NCI-H187 treated with DMSO at 0.1 percent for 48 hours (cell line): Measurements from ENCODE around the gene ATP8B1.
"Not testable (repeated sequence)": the region's sequence is repeated elsewhere in the genome, so short reads cannot be mapped to it uniquely, and the experiment has no call there.

Source experiments
- DNase-seq: peaks from one replicate; lab custom pipeline; 2025; lab: John Stamatoyannopoulos, UW

ATP8B1 gene

DNA sequence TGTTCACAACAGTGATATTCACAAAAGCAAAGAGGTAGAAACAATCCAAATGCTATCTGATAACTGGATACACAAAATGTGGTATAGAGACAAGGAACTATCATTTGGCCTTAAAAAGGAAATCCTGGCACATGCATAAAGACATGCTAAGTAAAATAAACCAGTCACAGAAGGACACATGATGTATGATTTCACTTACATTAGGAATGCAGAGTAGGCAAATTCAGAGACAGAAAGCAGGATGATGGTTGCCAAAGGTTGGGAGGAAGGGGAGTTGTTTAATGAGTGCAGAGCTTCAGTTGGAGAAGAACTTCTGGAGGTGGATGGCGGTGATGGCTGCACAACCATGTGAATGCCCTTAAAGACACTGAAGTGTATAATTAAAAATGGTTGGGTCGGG, 38.1 kb downstream of the ATP8B1 start:
- DNase-seq = no peak

DNA sequence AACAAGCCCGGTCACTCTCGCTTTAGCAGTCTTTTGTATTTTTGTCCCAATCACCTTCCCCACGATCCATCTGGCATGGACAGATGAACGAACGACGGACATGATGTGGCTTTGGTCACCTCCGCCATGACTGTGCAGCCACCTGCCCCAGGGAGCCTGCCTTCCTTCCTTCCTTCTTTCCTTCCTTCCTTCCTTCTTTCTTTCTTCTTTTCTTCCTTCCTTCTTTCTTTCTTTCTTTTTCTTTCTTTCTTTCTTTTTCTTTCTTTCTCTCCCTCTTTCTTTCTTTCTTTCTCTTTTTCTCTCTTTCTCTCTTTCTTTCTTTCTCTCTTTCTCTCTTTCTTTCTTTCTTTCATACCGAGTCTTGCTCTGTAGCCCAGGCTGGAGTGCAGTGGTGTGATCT, 39.0 kb downstream of the ATP8B1 start:
- DNase-seq = no peak

DNA sequence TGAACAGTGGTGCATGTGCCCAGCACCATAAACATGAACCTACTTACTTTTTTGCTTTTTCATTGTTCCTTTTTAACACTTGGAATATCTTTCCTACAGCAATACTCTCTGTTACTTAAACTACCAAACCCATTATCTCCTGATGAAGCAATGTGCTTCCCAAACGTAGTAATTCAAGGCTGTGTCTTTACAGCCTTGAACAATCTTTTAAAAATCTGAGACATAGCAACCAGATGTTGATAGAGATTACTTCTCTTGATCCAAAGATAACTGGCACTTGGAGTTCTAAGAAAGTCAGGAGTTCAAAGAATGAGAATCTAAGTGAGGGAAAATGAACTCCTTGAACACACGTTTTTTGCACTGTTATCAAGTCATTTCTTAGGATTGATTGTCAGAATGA, 40.4 kb downstream of the ATP8B1 start:
- no peak for DNase-seq

GRCh38 chr18:57759650-57760049, 43.5 kb downstream of the ATP8B1 start:
- no peak for DNase-seq

DNA sequence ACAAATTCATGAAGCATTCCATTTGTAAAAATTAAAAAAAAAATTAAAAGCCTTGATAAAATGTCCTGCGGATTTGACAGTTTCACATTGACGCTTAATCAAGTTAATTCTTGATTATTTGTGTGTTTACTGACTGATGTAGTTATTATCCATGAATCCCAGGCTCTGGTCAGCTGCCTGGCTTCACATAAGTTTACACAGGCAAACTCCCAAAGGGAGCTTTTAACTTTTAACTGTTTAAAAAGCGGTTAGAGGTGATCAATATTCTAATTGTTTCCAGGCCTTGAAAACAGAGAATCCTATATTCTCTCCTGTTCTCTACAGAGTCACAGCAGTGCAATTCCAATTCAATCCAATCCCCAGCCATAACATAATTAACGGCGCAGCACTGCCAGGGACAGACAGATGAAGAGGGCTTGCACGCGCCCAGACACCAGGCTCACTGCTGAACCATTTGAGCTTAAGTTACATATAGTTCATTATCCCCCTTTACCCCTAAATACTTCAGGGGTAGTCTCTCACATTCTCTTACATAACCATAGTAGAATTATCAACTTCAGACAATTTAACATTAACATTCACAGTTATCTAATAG, 47.5 kb downstream of the ATP8B1 start:
- DNase-seq = no peak

- DNase-seq = no peak
These were observed 48.4 kb downstream of the ATP8B1 start for GRCh38 chr18:57754577-57755338.

- DNase-seq = no peak
These were observed 50.1 kb downstream of the ATP8B1 start for GRCh38 chr18:57753063-57753462.

DNA sequence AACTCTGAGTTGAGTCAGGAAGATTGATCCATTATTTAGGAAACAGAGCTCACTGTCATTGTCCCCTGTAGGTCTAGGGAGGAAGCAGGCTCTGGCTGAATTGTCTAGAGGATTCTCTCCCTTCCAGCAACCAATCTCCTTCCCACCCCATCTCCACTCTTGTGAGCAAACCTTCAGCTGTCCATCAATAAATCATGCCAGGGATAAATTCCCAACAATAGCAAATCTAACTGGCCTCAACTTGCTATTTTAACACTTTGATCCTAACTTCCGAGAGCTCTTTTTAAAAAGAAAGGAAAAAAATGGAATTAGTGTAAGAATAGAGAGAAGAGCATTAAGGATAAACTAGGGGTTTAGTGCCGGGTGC, 53.5 kb downstream of the ATP8B1 start:
- no peak for DNase-seq

DNA sequence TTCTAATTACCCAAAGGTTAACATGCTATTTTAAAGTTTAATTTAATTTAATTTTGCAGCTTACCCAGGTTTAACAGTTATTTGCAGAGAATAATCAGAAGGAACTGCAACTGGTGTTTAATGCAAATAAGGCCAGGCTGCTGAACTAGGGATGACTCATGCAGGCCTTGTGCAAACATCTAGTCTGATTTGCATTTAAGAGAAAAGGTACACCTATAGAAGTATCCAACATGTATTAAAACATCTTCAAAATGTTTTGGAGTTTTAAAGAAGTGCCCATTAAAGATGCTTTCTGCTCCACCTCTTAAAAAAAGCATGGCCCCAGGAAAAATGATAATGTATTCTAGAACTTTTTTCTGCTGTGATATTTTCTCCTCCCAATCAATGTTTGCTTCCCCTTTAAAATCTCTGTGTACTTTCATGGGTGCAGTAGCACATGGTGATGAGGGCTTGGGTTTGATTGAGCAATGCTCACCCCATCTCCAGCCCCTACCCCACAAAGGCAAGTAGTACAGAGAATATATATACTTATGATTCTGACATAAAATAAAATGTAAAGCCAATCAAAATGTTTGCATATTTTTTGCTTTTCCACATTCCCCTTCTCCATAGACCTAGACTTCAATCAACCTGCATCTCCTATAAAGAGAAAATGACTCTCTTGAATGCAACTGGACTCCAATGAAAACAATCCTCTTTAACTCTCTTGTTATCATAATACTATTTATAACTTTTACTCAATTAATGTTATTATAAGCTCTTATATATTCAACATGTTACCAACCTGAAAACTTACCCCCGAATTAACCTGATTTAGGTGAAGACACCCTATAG, 54.1 kb downstream of the ATP8B1 start:
- no peak for DNase-seq

- no peak for DNase-seq
These were observed 55.1 kb downstream of the ATP8B1 start for GRCh38 chr18:57747809-57748680.

- no peak for DNase-seq
These were observed 58.9 kb downstream of the ATP8B1 start for GRCh38 chr18:57744211-57744694.

- no peak for DNase-seq
These were observed 60.1 kb downstream of the ATP8B1 start for GRCh38 chr18:57743008-57743407.

- DNase-seq = no peak
These were observed 61.8 kb downstream of the ATP8B1 start for GRCh38 chr18:57741273-57741672.

GRCh38 chr18:57738078-57738477, 65.0 kb downstream of the ATP8B1 start:
- no peak for DNase-seq

DNA sequence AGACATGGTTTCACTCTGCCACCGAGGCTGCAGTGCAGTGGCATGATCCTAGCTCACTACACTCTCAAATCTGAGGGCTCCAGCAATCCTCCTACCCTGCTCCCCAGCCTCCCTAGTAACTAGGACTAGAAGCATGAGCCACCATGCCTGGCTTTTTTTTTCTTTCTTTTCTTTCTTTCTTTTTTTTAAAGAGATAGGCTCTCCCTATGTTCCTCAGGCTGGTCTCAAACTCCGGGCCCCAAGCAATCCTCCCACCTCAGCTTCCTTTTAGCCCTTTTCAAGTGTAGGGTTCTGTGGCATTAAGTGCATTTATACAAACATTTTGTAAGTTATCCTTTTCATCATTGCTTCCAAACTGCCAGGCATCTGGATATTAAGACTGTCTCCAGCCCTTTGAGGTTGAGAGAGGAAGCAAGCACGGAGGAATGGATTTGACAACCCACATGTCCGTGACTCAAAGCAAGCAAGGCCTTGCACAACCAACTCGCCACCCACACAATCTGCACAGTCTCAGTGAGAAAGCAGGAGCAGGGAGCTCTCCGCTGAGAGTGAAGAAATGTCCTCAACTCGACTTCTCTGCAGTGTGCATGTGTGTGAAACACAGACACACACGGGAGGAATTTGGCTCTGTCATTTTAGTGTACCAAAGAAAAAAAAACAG, 65.6 kb downstream of the ATP8B1 start:
- no peak for DNase-seq

- not testable (repeated sequence) for DNase-seq
These were observed 68.1 kb downstream of the ATP8B1 start for GRCh38 chr18:57735042-57735441.

DNA sequence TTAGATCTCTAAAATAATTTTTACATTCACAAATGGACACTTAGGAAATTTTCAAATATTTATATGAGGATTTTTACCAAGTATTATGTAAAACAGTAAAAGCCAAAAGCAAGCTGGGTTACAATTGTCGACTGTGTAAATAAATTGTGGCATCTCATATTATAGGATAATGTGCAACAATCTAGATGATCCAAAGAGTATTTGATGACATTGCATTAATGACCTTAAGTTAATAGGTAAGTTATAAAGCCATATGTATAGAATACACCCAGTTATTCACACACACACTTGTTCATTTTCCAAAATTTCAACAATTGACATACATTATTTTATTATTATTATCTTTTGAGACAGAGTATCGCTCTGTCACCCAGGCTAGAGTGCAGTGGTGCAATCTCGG, 69.3 kb downstream of the ATP8B1 start:
- DNase-seq = no peak

- DNase-seq = no peak
These were observed 73.0 kb downstream of the ATP8B1 start for GRCh38 chr18:57730146-57730545.

- DNase-seq = no peak
These were observed 74.1 kb downstream of the ATP8B1 start for GRCh38 chr18:57728941-57729511.

GRCh38 chr18:57727952-57728807, 74.9 kb downstream of the ATP8B1 start:
- DNase-seq = no peak
